ENCODE data around the gene ALS2CL.
"Not testable (repeated sequence)": the region's sequence is repeated elsewhere in the genome, so short reads cannot be mapped to it uniquely, and the experiment has no call there.

The ALS2CL gene

DNA sequence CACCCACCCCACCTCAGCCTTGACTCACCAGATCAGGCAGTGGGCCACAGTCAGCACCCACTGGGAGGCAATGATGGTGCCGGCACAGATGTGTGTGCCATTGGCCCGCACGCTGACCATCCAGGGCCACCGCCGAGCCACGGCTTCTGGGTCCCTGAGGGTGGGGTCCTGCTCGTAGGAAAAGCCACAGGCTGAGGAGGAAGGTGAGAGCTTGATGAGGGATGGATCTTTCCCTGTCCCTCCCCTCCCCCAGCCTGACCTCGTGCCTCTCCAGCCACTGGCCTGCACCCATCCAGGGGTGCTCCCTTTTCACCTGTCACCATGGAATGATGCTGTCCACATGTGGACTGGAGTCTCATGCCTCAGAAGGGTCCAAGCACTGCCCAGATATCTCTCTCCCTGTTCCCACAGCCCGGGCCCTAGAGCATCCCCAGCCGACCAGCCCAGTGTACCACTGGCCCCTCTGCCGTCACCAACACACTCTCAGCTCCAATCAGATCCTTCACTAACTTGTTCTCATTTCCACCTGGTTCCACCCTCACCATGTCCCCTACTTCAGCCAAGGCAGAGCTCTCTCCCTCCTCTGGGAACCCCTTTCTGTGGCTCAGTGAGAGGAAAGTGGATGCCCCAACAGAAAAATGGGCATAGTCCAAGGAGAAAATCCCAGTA lies 22.2 kb upstream of the ALS2CL start:
- no peak for DNase-seq (ENCODE audit: low spot score)

DNA sequence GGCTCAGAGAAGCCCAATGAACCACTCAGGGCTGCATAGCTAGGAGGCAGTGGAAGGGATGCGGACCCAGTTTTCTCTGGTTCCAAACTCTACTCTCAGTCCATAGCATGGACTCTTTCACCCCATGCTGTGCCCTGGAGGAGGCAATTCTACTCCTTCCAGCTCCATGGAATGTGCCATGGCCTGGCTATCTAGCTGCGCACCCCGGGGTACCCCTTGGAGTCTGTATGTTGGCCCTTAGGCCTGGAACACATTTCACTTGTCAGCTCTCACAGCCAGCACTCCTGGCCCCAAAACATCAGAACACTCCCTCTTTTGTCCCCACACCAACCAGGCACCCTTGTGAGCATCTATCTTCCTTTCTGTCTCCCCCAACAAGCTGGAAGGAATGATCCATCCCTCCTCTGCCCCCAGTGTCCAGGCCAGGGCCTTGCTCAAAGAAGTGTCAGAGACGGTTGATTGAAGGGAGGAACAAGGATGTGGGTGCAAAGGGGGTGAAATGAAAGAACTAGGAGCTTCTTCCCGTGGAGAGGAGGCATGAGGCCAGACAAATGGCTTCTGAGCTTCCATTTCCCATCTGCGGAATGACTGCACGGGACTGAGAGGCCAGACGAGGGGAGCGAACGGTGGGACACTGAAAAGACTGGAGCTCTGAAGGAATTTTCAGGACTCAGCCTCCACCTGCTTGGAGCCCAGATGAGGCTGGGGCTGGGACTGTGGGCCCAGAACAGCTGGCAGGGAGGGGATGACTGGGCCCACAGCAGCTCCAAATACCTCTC lies 21.4 kb upstream of the ALS2CL start:
- no peak for DNase-seq (ENCODE audit: low spot score)

DNA sequence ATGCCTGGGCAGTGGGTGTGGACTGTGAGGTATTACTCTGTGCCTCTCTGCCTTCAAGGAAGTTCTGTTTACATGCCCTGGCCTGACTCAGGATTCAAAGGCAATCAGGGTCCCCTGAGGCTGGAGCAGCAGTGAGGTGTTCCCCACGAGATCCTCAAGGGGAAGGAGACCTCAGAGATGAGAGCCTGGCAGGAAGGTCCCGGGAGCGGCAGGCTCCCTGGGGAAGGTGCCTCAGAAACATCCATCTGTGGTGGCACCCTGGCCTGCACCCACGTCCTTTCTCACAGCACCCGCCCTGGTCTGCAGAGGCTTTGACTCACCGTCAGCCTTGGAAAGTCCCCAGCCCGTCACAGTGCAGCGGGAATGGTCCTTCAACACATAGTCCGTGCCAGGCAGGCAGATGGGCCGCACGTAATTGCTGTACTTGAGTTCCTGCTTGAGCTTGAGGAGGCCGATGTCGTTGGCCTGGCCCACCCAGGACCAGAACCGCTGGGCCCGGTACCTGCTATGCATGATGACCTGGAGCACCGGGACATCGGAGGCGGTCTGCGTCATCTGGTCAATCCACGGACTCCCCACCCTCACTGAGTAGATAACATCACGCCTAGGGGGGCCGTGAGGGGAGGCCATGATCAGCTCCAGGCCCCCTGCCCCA lies 20.5 kb upstream of the ALS2CL start:
- no peak for DNase-seq (ENCODE audit: low spot score)

DNA sequence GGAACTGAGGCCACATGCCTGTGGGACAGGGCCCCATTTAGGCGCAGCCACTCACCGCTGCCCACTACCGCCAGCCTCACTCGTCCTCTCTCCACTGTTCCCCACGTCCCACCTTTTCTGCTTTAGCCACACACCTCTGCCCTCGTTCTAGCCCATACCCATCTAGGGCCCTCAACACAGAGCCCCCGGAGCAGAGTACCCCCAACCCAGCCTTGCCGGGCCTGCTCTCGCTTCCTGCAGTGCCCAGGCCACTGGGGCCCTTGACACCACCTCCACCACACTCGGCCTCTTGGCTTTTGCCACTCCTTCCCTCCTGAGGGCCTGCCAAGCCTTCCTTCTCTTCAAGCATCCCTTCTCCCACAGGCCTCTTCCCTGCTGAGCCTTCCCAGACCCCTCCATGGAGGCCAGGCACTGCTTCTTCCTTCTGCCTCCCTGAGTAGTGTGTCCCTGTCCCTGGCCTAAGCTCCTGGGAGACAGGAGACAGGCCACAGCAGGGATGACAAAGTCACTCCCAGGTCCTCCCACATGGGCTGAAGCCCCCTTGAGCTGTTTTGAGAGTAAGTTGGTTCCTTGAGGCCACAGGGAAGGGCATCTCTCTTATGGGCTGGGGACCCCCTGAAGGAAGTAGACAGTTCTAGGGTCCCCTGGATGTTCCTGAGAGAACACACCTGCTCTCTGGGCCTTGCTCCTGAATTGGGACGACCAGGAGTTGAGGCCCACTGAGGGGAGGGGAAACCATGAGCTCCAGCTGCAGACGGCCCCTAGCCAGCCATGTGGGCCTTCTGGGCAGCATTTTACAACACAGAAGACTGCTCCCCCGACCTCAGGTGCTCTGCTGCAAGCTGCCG lies 19.8 kb upstream of the ALS2CL start:
- DNase-seq (ENCODE audit: low spot score): no peak

DNA sequence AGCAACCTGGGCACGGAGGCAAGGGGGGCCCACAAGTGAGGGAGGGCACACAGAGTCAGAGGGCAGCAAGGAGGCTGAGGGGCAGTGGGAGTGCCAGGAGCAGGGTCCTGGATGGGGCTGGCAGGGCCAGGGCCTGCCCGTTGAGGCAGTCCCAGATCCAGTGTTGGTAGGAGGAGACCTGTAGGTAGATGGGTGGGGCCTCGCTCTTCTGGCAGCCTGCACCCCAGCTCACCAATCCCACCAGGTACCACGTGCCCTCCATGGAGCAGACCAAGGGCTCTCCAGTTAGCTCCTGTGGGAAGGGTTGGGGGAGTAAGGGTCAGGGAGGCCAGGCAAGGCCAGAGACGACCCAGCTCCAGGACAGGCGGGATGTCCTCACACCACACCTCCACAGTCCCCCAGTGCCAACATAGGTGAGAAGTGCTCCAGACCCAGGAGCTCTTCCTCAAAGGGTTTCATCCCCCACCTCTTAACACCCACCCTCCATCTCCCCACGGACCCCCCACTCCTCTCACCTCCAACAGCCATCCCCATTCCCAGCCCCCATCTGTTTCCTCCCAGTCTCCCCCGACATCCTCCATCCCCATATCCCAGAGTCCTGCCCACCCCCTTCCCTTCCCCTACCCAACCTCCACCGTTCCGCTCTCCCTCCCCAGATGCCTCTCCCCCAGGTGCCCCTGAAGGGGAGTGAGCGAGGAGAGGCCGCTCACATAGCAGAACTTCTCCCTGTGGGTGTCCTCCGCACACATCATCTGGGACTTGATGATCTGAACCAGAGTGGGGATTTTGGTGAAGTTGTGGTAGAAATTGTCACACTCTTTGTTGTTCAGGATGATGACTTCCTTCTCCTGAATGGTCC lies 18.9 kb upstream of the ALS2CL start:
- no peak for DNase-seq (ENCODE audit: low spot score)

DNA sequence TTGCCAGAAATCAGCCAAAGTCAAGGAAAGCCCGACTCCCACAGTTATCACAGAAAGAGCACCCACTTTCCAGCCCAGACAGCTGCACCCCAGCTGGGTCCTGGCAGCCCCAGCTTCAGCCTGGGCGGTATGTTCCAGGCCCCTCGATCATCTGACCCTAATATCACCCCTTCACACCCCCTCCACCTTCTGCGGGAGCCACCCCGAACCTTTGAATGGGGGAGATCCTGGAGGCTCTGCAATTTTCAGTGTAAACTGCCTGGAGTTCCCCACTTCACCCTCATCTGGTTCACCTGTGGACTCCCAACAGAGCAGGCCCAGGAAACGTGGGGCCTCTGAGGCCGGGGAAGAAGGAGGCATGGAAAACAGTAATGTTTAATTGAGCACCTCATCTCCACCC lies 18.3 kb upstream of the ALS2CL start:
- no peak for DNase-seq (ENCODE audit: low spot score)

DNA sequence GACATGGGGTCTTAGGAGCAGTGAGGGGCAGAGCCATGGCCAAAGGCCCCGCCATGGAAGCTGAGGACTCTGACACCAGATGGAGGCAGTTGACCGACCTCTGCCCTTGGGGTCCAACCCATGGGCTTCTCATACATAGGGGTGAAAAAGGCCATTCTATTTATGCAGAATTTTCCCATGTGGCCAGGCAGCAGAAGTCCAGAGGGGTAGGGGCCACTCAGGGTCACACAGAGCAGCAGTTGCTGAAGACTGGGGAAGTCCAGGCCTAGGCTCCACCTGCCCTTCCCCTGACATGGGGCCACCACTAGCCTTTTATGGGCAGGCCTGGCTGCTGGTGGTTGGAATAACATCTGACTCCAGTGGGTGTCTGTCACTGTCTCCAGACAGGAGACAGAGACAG lies 17.8 kb upstream of the ALS2CL start:
- no peak for DNase-seq (ENCODE audit: low spot score)

DNA sequence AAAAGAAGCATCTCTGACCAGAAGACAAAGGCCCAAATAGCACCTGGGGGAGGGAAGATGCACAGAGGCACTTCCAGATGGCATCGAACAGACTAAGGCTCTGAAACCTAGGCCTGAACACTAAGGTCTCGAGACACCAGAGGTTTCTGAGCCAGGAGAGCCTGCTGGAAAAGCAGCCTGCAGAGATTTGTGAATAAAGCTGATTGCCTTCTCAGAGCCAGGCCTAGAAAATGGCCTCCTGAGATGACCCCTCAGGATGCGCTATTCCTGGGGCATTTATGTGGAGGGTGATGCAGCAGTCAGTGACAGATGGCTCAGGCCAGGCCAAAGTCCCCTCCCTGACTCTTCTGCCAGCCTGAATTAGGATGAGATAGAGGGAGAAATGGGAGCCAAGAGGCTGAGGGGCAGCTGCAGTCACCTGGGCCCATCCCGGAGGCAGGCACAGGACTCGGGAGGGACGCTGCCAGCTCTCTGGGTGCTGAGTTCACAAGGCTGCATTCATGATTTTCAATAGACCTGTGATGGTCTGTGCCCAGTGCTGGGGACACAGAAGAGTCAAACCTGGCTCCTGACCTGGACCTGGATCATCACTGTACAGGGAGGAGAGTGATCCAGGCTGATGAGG lies 17.3 kb upstream of the ALS2CL start:
- DNase-seq (ENCODE audit: low spot score): no peak

DNA sequence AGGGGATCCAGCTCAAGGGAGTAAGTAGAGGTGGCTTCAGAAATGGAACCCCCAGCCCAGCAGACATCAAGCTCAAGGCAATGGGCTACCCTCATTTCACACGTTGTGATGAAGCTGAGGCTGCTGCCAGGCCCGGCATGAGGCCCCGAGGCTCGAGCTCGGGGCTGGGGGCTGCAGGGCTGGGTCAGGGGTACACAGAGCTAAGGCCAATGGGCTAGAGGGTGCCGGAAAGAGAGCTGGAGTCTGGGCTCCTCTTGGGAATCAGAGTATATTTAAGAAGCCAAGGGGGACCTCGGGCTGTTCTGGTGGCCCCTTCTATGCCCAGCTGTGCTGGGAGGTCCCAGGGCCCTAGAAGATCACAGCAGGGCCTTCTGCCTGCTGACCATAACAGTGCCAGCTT lies 16.8 kb upstream of the ALS2CL start:
- no peak for DNase-seq (ENCODE audit: low spot score)

DNA sequence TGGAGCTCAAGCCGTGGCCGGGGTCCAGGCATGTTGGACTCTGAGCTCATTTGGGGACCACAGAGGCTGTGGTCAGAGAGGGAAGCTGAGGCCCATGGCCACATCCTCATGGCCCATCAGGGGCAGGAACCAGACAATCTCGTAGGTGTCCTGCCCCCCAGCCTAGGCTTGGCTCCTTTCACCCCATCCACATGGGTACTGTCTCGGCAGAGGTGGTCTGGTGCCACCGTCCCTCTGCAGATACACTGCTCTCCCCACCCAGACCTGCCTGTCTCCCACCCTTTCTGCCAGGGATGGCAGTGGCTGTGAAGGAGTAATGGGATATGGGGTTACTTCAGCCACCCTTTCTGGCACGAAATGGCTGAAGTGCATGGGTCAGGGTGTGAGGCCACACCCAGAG lies 16.2 kb upstream of the ALS2CL start:
- DNase-seq (ENCODE audit: low spot score): no peak

DNA sequence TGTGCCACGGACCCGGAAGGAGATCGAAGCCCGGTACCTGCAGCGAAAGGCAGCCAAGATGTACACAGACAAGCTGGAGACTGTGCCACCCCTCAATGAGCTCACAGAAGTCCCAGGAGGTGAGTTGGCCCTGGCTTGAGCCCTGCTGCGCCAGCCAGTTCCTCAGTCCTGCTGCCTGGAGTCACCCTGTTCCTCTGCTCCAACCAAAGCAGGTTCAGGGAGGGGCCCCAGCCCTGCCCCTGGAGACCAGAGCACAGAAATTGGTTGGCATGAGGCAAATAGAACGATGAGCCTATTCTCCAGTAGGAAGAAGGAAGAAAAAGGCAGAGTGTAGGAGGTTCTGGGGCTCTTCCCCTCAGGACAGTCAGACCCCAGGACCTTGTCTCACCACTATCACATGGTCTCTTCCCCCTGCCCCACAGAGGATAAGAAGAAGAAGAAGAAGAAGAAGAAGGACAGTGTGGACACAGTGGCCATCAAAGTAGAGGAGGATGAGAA lies 15.7 kb upstream of the ALS2CL start:
- DNase-seq (ENCODE audit: low spot score): no peak

DNA sequence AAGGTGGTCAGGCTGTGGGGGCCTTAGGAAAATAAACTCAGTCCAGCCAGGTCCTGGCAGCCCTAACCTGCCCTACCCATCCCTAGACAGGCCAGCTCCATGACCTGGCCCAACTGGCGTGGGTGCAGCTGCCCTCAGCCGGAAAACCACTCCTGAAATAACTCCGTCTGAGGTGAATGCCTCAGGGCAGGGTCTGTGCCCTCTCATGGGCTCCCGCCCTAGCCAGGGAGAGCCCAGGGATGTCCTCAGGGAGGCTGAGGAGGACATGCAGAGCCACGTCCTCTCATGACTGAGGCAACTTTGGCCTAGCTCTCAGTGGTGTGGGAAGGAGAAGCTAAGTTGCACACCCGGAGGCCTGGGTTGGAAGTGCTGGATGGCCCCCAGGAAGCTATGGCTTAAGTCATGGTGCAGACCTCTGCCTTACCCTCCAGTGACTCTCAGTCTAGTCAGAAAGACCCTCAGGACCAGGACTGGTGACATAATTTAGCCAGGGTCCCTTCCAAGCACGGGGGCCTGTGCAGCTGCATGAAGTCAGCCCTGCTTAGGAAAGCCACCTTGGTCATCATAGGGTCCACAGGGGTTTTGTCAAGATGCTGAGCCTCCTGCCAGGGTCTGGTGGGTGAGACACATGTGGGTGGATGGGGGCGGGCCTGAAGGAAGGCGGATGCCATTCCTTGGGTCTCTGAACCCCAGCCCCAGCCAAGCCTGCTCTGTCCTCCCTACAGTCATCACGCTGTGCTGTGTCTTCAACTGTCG lies 15.1 kb upstream of the ALS2CL start:
- DNase-seq (ENCODE audit: low spot score): no peak

DNA sequence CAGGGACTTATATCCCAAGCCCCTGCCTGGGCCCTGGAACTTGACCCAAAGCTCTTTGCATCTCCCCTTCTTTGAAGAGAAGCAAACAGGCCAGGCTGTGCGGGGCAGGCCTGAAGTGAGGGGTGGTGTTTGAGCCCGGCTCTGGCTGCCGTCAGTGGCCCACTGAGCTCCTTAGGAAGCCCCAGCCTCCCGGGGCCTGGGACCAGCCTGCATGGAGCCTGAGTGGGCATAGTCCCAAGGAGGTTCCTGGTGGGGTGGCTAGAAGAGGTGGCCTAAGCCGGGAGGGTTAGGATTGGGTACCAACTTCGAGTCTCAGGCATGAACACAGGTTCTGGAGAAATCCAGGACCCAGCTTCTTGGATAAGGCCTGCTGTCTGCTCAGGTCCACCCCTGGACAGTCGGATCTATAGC lies 14.1 kb upstream of the ALS2CL start:
- DNase-seq (ENCODE audit: low spot score): no peak

DNA sequence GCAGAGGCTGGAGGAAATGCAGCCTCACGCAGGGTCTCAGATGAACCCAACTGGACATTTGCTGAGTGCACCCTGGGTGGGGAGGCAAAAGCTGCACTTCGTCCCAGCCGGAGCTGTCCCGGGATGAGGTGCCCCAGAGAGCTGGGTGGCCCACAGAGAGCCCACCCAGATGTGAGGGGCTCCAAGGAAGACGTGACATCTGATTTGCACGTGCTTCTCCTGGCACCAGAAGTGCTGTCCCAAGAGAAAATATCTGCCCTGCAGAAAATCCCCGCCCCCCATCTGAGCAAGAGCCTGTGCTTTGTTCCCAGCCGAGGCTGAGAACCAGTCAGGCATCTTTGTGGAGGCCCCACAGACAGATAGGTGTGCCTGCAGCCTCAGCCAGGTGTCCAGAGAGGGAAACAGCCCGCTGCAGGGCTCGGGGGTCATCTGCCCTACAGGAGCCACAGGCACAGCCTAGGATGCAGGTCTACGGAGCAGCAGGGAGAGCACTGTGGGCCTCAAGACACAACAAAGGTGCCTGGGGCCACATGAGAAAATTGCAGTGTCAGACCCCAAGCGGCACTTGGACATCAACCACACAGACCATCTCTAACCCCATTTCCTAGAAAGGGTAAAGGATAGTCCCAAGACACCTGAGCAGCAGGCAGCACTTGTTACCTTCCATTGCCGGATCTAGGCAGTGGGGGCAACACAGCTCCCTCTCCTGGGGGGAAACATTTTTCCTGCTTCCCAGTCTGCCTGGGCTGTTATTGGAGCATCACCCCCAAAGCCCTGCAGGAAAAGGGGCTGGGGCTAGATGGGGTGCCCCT lies 13.5 kb upstream of the ALS2CL start:
- DNase-seq (ENCODE audit: low spot score): no peak

DNA sequence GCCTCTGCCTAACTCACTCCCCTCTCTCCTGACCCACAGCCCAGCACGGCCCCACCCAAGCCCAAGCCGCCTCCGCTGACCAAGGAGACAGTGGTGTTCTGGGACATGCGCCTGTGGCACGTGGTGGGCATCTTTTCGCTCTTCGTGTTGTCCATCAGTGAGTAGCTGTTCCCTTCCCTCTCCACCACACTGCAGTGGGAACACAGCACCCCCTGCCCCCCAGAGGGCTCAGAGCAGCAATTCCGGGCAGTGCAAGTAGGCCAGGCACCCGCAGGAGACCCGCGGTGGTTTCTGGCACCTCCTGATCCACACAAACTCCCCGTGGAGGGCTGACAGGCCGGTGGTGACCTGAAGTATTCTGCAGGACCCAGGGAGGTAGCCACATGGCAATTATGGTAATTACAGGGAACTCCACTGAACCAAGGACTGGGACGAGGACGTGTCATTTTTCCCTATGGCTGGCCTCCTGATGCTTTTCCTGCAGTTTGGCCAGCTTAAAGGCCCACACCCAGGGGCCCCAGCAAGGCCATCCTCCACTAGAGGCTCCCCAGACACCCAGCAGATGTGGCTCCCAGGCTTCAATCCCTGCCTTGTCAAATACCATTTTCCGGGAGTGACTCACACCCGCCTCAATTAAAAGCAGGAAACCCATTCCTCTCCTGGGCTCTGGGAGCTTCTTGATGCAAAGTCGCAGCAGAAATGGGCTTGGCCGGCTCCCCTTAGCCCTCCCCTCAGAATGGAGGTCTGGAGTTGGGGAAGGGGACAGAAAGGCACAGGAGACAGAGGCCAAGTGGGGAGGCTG lies 12.5 kb upstream of the ALS2CL start:
- no peak for DNase-seq (ENCODE audit: low spot score)

DNA sequence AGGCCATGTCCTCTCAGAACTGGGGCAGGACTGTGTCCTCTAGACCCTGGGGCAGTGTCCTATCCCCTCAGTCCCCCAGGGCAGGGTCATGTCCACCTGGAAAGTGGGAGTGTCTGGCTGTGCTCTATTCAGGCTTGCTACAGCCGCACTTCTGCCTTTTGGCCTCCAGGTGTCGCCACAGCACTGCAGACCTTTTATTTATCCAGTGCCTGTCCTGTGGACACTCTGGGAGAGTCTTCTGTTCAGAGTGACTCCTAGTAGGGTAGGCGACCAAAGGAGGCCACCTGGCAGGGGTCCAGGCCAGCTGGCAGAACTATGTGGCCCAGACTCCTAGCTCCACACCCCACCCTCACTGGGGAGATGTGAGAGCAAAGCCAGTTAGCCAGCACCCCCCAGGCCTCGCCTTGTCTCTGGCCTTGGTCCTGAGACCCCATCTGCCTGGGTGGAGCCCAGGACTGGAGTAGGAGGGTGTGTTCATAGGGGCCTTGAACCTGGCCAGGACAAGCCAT lies 11.6 kb upstream of the ALS2CL start:
- DNase-seq (ENCODE audit: low spot score): peak; percentile 70

DNA sequence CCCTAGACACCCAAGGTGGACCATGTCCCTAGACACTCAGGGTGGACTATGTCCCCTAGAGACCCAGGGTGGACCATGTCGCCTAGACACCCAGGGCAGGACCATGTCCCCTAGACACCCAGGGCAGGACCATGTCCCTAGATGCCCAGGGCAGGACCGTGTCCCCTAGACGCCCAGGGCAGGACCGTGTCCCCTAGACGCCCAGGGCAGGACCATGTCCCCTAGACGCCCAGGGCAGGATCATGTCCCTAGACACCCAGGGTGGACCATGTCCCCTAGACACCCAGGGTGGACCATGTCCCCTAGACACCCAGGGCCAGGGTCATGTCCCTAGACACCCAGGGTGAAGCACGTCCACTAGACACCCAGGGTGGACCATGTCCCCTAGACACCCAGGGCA lies 10.9 kb upstream of the ALS2CL start:
- DNase-seq (ENCODE audit: low spot score): not testable (repeated sequence)

DNA sequence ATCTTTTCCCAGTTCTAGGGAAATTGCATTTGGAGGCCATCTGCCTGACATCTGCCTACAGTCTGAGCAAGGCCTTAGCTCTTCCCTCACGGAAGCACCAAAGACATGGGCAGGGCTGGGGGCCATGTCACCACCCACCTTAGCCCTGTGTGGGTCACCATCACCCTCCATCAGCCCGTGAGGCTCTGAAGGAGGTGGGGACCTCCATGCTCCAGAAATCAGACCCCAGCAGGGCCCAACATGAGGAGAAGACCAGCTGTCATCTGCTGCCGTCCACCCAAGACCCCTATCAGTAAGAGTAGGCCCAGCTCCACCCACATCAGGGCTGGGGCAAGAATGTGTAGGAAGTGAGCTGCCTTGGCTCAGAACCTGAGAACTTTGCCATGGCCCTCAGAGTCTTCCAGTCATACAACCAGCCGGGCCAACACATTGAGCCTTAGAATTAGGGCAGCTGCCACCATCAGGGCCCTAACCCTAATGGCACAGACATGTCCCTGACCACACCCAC lies 9.6 kb upstream of the ALS2CL start:
- DNase-seq (ENCODE audit: low spot score): no peak
